H1 (cell line): ENCODE measurements around the gene TSR1. TPM values are rescaled to one million over a fixed set of nuclear protein-coding genes. Genes with fewer than 3 reads are reported as not detected.

Source experiments
- TAF7 ChIP-seq: optimal IDR thresholded peaks from 2 replicates; pipeline ENCODE3; 2011; ENCODE audit warnings: low read depth, mild to moderate bottlenecking, inconsistent platforms, low read length, moderate library complexity, borderline replicate concordance
- polyA plus RNA-seq, 7 experiments: library from polyadenylated mRNA; depleted of rRNA in 3 of 7; stranded (reverse) in 5 of 7; unstranded in 2 of 7; fragments of >200 nt in 5 of 7; fragments of 200-250 nt in 2 of 7; gene quantifications; 1 replicate in 5 of 7; 2 replicates in 1 of 7; 4 replicates in 1 of 7; pipeline versions ENCODE4 v1.2.1 to v1.2.3, GENCODE V29; 2011 to 2013; ENCODE audit warnings: missing spikeins in 2 of 7, mixed read lengths in 2 of 7
- total RNA-seq: library from RNA; stranded (reverse); fragmentation: NEBNext Ultra II Directional; extraction: Animal tissue kit (Norgen Biotek cat#: 25700); gene quantifications from 2 replicates; pipeline ENCODE4 v1.2.1, GENCODE V29; 2021

Gene TSR1
- total and polyA plus RNA-seq, 2 of the 8 experiments (the other 6 are each of a cell fraction or from before 2014, with no cell fraction given) = 14.5 to 69.7 TPM

DNA sequence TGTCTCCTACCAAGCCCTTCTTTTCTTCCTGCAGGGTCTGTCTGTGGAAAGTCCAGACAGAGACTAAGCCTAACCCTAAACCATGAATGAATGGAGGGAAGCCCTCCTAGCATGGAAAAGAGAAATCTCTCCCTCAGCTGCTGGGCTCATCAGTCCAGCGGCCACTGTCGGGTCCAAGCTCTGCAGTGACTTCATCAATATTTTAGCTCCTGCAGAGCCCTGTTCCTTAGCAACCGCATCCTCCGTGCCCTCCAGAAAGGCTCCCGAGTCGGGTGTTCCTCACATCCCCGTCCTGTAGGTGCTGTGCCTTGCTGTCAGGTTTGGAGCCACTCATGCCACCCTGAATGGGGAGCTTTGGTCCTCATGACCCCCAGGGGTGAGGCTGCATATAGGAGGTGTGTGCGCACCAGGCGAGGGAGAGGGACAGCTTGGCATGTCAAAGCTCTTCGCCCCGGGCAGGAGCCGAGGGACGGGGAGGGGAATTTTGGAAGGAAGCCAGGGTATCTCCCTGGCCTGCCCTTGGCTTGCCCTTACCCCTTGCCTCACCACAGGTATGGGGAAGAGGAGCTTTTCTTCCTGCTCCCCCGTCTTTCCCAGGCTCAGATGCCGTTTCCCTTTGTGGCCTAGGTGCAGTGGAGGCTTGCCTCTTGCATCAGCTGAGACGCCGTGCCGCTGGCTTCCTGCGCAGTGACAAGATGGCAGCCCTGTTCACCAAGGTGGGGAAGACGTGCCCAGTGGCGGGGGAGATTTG is 24.9 kb upstream of the TSR1 start (continued):
- TF ChIP-seq TAF7 = no peak
